ENCODE results near the gene SERINC1. TPM values are rescaled to one million over a fixed set of nuclear protein-coding genes. Genes with fewer than 3 reads are reported as not detected.
A peak's percentile ranks its signal among the peaks of the same experiment; 100 is the strongest.
"Not testable (repeated sequence)": the region's sequence is repeated elsewhere in the genome, so short reads cannot be mapped to it uniquely, and the experiment has no call there.

Gene SERINC1
- total RNA-seq, 1 donor from 2014 or later, result 51.3 TPM

DNA sequence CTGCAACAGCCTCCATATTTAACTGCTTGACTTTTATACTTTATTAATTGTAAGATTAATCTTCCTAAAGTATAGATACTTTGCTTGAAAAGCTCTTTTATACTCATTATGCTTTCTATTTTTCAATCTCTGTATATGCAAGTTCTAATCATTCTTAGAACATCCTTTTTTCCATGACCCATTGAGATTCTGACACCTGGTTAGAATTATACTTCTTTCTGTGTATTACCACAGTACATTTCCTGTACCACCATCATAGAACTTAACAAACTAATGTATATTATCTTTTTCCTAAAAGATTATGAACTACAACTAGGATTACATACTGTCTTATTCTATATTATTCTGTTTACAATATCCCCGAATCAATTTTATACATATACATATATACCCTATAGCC is 13.5 kb downstream of the SERINC1 start:
- Mint-ChIP-seq H3K4me1 (peaks cover 55% of the 10 kb centered on the region), H3K4me3 (no peak overlapping the region), H3K27me3 (no peaks in the 10 kb centered on the region), H3K9me3 (no peaks in the 10 kb centered on the region), H3K36me3 (ENCODE audit: low read depth) (peaks cover 63% of the 10 kb centered on the region), H3K27ac (no peak overlapping the region)
- no peak for DNase-seq
- intact Hi-C loops (cut with micrococcal nuclease), result no loop called here
- CTCF ChIA-PET, result no interaction called here
- TF ChIP-seq, protein P1, sequence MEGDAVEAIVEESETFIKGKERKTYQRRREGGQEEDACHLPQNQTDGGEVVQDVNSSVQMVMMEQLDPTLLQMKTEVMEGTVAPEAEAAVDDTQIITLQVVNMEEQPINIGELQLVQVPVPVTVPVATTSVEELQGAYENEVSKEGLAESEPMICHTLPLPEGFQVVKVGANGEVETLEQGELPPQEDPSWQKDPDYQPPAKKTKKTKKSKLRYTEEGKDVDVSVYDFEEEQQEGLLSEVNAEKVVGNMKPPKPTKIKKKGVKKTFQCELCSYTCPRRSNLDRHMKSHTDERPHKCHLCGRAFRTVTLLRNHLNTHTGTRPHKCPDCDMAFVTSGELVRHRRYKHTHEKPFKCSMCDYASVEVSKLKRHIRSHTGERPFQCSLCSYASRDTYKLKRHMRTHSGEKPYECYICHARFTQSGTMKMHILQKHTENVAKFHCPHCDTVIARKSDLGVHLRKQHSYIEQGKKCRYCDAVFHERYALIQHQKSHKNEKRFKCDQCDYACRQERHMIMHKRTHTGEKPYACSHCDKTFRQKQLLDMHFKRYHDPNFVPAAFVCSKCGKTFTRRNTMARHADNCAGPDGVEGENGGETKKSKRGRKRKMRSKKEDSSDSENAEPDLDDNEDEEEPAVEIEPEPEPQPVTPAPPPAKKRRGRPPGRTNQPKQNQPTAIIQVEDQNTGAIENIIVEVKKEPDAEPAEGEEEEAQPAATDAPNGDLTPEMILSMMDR (IDR thresholded peaks at IDR 0.05), result no peak
- ATAC-seq (ENCODE audit: low read depth), result no peak
- POLR2A ChIA-PET, result no interaction called here

DNA sequence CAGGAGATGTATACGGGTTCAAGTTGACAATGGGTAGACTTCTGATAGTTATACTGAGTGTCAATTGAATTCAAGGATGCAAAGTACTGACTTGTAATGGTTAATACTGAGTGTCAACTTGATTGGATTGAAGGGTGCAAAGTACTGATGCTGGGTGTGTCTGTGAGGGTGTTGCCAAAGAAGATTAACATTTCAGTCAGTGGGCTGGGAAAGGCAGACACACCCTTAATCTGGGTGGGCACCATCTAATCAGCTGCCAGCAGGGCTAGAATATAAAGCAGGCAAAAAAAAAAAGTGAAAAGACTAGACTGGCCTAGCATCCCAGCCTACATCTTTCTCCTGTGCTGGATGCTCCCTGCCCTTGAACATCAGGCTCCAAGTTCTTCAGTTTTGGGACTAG is 16.5 kb downstream of the SERINC1 start:
- Mint-ChIP-seq H3K4me1 (peaks cover 27% of the 10 kb centered on the region), H3K36me3 (ENCODE audit: low read depth) (peaks cover 73% of the 10 kb centered on the region)
- DNase-seq; H3K27me3 Mint-ChIP-seq; ATAC-seq (ENCODE audit: low read depth); H3K27ac Mint-ChIP-seq; H3K9me3 Mint-ChIP-seq; intact Hi-C loops (cut with micrococcal nuclease); POLR2A ChIA-PET; CTCF ChIA-PET; H3K4me3 Mint-ChIP-seq: not testable (repeated sequence)

DNA sequence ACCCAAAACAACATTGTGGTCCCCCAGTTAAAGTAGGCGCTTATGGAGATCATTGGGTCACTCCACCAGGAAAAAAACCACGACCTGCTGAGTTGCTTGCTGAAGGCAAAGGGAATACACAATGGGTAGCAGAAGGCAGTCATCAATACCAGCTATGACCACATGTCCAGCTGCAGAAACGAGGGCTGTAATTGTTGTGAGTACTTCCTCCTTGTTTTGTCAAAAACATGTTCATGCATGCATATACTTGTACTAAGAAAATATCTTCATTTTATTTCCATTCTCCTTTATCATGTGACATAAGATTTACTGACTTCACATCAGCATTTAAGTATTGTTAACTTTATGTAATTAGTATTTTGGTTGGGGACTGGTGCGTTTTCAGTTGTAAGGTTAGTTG is 16.9 kb downstream of the SERINC1 start:
- CTCF ChIA-PET, result no interaction called here
- intact Hi-C loops (cut with micrococcal nuclease), result no loop called here
- Mint-ChIP-seq H3K9me3 (no peaks in the 10 kb centered on the region), H3K36me3 (ENCODE audit: low read depth) (peaks cover 78% of the 10 kb centered on the region), H3K27ac (no peak overlapping the region), H3K27me3 (no peaks in the 10 kb centered on the region), H3K4me1 (peaks cover 22% of the 10 kb centered on the region), H3K4me3 (no peak overlapping the region)
- POLR2A ChIA-PET, result no interaction called here
- TF ChIP-seq, protein P1 (IDR thresholded peaks at IDR 0.05), result no peak
- ATAC-seq (ENCODE audit: low read depth), result no peak
- DNase-seq, result no peak

DNA sequence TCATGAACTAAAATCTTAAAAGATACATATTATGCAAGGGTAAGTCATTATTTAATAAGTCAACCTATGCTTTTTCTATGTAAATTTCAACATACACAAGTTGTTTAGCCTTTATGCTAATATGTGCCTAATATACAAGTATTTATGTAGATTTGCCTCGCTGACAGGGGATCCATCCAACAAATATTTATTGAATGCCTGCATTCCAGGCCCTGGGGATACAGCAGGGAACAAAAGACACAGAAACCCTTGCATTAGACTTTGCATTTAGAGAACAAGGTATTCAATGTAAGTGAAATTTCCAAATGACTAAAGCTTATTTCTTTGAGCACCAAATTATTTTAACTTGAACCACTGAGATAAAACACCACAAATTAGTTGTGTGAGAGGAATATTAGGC is 19.1 kb downstream of the SERINC1 start:
- H3K4me1 Mint-ChIP-seq, result peaks cover 5% of the 10 kb centered on the region
- H3K27ac Mint-ChIP-seq, result no peak overlapping the region
- ChIA-PET POLR2A (no interaction called here), CTCF (no interaction called here)
- DNase-seq (no peak), ATAC-seq (ENCODE audit: low read depth) (no peak)
- peaks cover 87% of the 10 kb centered on the region for H3K36me3 Mint-ChIP-seq (ENCODE audit: low read depth)
- TF ChIP-seq, protein P1 (IDR thresholded peaks at IDR 0.05), result no peak
- intact Hi-C loops (cut with micrococcal nuclease), result no loop called here
- H3K27me3 Mint-ChIP-seq, result no peaks in the 10 kb centered on the region
- H3K4me3 Mint-ChIP-seq, result no peak overlapping the region
- no peaks in the 10 kb centered on the region for H3K9me3 Mint-ChIP-seq

DNA sequence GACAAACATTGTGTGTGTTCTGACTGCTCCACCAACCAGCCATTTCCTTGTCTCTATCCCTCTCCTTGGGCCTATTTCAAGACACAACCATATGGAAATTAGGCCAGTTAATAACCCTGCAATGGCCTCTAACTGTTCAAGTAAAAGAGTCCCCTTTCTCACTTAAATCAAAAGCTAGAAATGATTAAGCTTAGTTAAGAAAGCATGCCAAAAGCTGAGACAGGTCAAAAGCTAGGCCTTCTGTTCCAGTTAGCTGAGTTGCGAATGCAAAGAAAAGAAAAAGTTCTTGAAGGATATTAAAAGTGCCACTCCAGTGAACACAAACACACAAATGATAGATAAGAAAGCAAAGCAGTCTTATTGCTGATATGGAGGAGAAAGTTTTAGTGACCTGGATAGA is 22.5 kb downstream of the SERINC1 start:
- H3K36me3 Mint-ChIP-seq (ENCODE audit: low read depth), result peaks cover 83% of the 10 kb centered on the region
- intact Hi-C loops (cut with micrococcal nuclease), result no loop called here
- no peaks in the 10 kb centered on the region for H3K27me3 Mint-ChIP-seq
- no peaks in the 10 kb centered on the region for H3K9me3 Mint-ChIP-seq
- POLR2A ChIA-PET, result no interaction called here
- ATAC-seq (ENCODE audit: low read depth) (no peak), DNase-seq (no peak)
- H3K27ac Mint-ChIP-seq, result peak overlapping the region; percentile 19
- peaks cover 3% of the 10 kb centered on the region for H3K4me1 Mint-ChIP-seq
- TF ChIP-seq, protein P1 (IDR thresholded peaks at IDR 0.05), result no peak
- CTCF ChIA-PET, result no interaction called here
- no peak overlapping the region for H3K4me3 Mint-ChIP-seq

DNA sequence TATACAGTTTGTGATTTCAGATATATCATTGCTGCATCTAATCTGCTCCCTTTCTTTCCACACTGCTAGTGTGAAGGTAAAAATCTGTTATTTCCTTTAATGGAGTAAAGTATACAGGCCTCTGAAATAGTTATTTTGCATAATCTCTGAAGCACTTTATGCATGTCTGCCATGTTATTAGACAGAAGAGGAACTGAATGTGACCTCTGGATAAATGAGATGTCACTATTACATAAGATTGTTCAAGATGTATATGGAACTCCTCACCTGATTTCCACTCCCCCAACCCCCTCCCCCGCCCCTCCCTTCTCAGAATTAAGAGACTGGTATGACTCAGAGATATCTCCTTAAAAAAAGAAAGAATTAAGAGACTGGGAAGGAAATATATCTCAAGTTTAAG is 26.3 kb downstream of the SERINC1 start:
- ChIA-PET CTCF (interaction anchor here (0.7 kb wide), 1 partner anchor 14 kb away, joined by 4 read pairs; no protein-coding TSS in a partner anchor), POLR2A (no interaction called here)
- H3K27ac Mint-ChIP-seq, result no peak overlapping the region
- peaks cover 82% of the 10 kb centered on the region for H3K36me3 Mint-ChIP-seq (ENCODE audit: low read depth)
- no peak overlapping the region for H3K4me3 Mint-ChIP-seq
- TF ChIP-seq, protein P1 (IDR thresholded peaks at IDR 0.05), result no peak
- ATAC-seq (ENCODE audit: low read depth), result no peak
- H3K9me3 Mint-ChIP-seq, result no peaks in the 10 kb centered on the region
- peaks cover 6% of the 10 kb centered on the region for H3K4me1 Mint-ChIP-seq
- DNase-seq, result no peak
- H3K27me3 Mint-ChIP-seq, result no peaks in the 10 kb centered on the region
- intact Hi-C loops (cut with micrococcal nuclease), result no loop called here
